Right renal cortex interstitium (tissue), 3 donors: ENCODE data around the gene C10orf143. TPM values are rescaled to one million over a fixed set of nuclear protein-coding genes. Genes with fewer than 3 reads are reported as not detected.

Experiments used
- DNase-seq, 3 donors: peaks; one replicate each; pipeline ENCODE4 v3.0.0-alpha.2; 2013; ENCODE audit warnings: low read depth in 3 of 3, low spot score in 2 of 3
- polyA plus RNA-seq, 3 donors: library from polyadenylated mRNA; unstranded; fragments of 120-200 nt; gene quantifications; one replicate each; pipeline ENCODE4 v1.2.1, GENCODE V29; 2013; ENCODE audit not compliant: insufficient read length in 3 of 3

Gene C10orf143
- polyA plus RNA-seq, 3 donors, result 6.2 to 7.5 (median 6.8) TPM

GRCh38 chr10:130018265-130018664, 92.4 kb downstream of the C10orf143 start:
- no peak for DNase-seq

DNA sequence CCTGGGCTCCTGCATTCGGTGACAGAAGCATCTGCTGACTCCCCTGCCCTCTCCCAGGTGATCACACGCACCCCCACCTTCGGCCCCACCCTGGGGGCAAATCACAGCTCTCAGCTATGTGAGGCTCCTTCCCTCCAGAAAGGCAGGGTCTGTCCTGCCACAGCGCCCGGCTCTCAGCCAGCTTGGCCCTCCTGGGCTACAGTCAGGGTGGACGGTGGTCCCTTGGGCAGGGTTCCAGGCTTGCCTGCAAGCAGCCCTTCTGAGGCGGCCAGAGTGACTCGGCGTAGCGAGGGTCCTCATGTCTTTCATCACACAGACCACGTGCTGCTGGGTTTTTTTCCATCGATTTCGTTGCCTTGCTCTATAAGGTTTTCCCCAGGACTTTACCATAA, 93.0 kb downstream of the C10orf143 start:
- no peak for DNase-seq

DNA sequence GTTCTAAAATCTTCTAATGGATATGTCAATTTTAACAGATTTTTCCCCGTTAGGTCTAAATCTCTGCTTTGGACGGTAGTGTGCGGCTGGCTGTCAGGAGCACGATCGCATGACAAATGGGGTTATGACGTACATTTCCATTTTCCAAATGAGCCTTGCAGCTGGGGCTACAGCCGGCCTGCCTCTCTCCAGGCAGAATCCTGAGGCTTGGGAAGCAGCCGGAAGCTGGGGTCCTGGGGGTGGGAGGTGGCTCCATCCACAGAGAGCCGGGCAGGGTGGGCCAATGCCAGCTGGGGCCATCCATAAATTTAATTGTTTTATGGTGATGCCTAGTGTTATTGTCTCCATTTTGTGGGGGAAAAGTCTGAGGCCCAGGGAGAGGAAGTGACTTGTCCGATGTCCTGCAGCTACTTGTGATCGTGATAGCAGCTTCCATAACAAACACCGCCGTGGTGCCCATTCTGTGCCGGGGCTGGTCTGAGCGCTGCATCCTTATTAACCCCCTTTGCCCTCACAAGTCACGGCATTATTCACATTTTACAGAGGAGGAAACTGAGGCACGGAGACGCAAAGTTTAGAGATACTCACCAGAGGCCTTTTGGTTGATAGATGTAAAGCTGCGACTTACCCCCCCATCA, 93.5 kb downstream of the C10orf143 start:
- DNase-seq, result no peak

- DNase-seq, result no peak
Measured at GRCh38 chr10:130016095-130016494, 94.5 kb downstream of the C10orf143 start.

- DNase-seq, result no peak
Measured at GRCh38 chr10:130015075-130015695, 95.4 kb downstream of the C10orf143 start.

- no peak for DNase-seq
Measured at GRCh38 chr10:130014263-130015074, 96.2 kb downstream of the C10orf143 start.

Other genes with a start within 250 kb of the C10orf143 start
- gene EBF3, start 146.6 kb downstream of the C10orf143 start, polyA plus RNA-seq, result 1 to 10 TPM in 1 of 3 donors, under 1 TPM in 2; 0.79 to 1.1 (median 0.79) TPM
- gene GLRX3, start 25.6 kb upstream of the C10orf143 start, polyA plus RNA-seq, result 10 to 100 TPM; 84.7 to 87.7 (median 86.7) TPM